Measurements from ENCODE around the gene ANKRD34A. TPM values are rescaled to one million over a fixed set of nuclear protein-coding genes. Genes with fewer than 3 reads are reported as not detected.

ANKRD34A gene
- total and polyA plus RNA-seq, 4 donors = 0.06 to 1.0 (median 0.46) TPM

DNA sequence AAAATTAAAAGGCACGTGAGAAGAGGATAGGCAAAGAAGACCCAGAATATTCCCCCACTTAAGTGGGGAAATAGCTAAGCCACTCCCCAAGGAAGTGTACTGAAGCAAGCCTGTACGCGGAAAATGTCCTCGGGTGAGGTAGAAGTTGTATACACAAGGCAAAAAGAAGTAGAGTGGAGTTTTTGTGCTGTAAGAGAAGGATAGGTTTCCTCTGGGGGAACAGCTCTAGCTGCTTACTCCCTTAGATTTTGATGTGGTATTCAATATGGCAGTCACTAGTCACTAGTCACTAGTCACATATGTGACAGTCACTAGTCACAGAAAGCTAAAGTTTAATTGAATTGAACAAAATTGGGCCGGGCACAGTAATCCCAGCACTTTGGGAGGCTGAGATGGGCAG, 24.4 kb upstream of the ANKRD34A start:
- no peaks in the 10 kb centered on the region for H3K9me3 ChIP-seq (ENCODE audit: control insufficient read depth in 4 of 4, insufficient read depth in 3 of 4, low read length in 3 of 4)
- no peak for ATAC-seq (ENCODE audit: insufficient read depth, low FRiP score)
- peak overlapping the region in 1 of 2 donors; percentile 34 for H3K27ac ChIP-seq (ENCODE audit: low read depth in 1 of 2, low read length in 1 of 2)
- no peak overlapping the region for H3K9ac ChIP-seq (ENCODE audit: insufficient read depth in 1 of 2, low read length in 2 of 2)
- H3K27me3 ChIP-seq (ENCODE audit: control insufficient read depth in 3 of 3, insufficient read depth in 3 of 3, low read length in 2 of 3) = no peaks in the 10 kb centered on the region
- TF ChIP-seq, protein P1, sequence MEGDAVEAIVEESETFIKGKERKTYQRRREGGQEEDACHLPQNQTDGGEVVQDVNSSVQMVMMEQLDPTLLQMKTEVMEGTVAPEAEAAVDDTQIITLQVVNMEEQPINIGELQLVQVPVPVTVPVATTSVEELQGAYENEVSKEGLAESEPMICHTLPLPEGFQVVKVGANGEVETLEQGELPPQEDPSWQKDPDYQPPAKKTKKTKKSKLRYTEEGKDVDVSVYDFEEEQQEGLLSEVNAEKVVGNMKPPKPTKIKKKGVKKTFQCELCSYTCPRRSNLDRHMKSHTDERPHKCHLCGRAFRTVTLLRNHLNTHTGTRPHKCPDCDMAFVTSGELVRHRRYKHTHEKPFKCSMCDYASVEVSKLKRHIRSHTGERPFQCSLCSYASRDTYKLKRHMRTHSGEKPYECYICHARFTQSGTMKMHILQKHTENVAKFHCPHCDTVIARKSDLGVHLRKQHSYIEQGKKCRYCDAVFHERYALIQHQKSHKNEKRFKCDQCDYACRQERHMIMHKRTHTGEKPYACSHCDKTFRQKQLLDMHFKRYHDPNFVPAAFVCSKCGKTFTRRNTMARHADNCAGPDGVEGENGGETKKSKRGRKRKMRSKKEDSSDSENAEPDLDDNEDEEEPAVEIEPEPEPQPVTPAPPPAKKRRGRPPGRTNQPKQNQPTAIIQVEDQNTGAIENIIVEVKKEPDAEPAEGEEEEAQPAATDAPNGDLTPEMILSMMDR (IDR thresholded peaks at IDR 0.05; ENCODE audit: control extremely low read depth, extremely low read depth) = no peak
- peaks cover 5 to 32% (median 12%) of the 10 kb centered on the region in 5 donors for H3K4me1 ChIP-seq (ENCODE audit: control insufficient read depth in 5 of 5, insufficient read depth in 5 of 5, low read length in 5 of 5)
- DNase-seq = no peak
- WGBS, 2 donors = 26 to 44% methylated on average over 5 of the region's 5 CpGs
- no peak overlapping the region for H3K4me3 ChIP-seq
- peaks cover 2 to 19% (median 12%) of the 10 kb centered on the region in 4 donors for H3K36me3 ChIP-seq (ENCODE audit: control insufficient read depth in 4 of 4, insufficient read depth in 4 of 4, low read length in 4 of 4)

DNA sequence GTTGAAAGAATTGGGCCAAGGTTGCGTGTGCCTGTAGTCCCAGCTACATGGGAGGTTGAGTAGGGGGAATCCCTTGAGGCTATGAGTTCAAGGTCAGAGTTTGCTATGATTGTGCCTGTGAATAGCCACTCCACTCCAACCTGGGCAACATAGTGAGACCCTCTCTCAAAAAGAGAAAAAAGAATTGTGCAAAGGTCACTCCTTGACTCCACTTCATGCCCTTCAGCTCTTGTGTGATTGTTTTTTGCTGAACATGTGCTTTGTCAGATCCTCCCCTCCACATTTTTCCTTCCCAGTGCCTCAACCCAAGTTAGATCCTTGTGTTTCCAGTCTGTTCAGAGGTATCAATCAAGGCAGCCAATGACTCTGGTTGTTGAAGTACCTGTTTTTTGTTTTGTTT, 23.6 kb upstream of the ANKRD34A start:
- ATAC-seq (ENCODE audit: insufficient read depth, low FRiP score) (no peak), DNase-seq (no peak)
- Histone ChIP-seq H3K36me3 (ENCODE audit: control insufficient read depth in 4 of 4, insufficient read depth in 4 of 4, low read length in 4 of 4) (peaks cover 0 to 11% (median 5%) of the 10 kb centered on the region in 4 donors), H3K4me3 (no peak overlapping the region), H3K27me3 (ENCODE audit: control insufficient read depth in 3 of 3, insufficient read depth in 3 of 3, low read length in 2 of 3) (no peaks in the 10 kb centered on the region), H3K27ac (ENCODE audit: low read depth in 1 of 2, low read length in 1 of 2) (peak overlapping the region in 1 of 2 donors; percentile 67), H3K9ac (ENCODE audit: insufficient read depth in 1 of 2, low read length in 2 of 2) (no peak overlapping the region), H3K4me1 (ENCODE audit: control insufficient read depth in 5 of 5, insufficient read depth in 5 of 5, low read length in 5 of 5) (peaks cover under 1 to 31% (median 9%) of the 10 kb centered on the region in 5 donors), H3K9me3 (ENCODE audit: control insufficient read depth in 4 of 4, insufficient read depth in 3 of 4, low read length in 3 of 4) (no peaks in the 10 kb centered on the region)
- 100% methylated on average over 1 of the region's 1 CpG for WGBS, 2 donors
- TF ChIP-seq, protein P1 (IDR thresholded peaks at IDR 0.05; ENCODE audit: control extremely low read depth, extremely low read depth) = no peak

DNA sequence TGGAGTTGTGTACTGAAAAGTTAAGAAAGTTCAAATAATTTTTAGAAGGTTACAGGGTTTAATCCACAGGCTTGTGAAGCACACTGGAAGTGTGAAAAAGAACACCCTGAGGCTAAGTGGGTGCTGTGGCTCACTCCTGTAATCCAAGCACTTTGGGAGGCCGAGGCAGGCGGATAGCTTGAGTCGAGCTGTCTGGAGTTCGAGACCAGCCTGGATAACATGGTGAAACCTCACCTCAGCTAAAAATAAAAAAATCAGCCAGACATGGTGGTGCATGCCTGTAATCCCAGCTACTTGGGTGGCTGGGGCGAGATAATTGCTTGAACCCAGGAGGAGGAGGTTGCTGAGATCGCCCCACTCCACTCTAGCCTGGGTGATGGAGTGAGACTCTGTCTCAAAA, 22.2 kb upstream of the ANKRD34A start:
- Histone ChIP-seq H3K9ac (ENCODE audit: insufficient read depth in 1 of 2, low read length in 2 of 2) (no peak overlapping the region), H3K9me3 (ENCODE audit: control insufficient read depth in 4 of 4, insufficient read depth in 3 of 4, low read length in 3 of 4) (no peaks in the 10 kb centered on the region), H3K27me3 (ENCODE audit: control insufficient read depth in 3 of 3, insufficient read depth in 3 of 3, low read length in 2 of 3) (no peaks in the 10 kb centered on the region), H3K27ac (ENCODE audit: low read depth in 1 of 2, low read length in 1 of 2) (peak overlapping the region; percentile 73 to 86), H3K4me1 (ENCODE audit: control insufficient read depth in 5 of 5, insufficient read depth in 5 of 5, low read length in 5 of 5) (peaks cover 0 to 44% (median 0%) of the 10 kb centered on the region in 5 donors), H3K36me3 (ENCODE audit: control insufficient read depth in 4 of 4, insufficient read depth in 4 of 4, low read length in 4 of 4) (no peaks in the 10 kb centered on the region), H3K4me3 (no peak overlapping the region)
- no peak for ATAC-seq (ENCODE audit: insufficient read depth, low FRiP score)
- WGBS, 2 donors = 91 to 96% methylated on average over 6 of the region's 6 CpGs
- TF ChIP-seq, protein P1 (IDR thresholded peaks at IDR 0.05; ENCODE audit: control extremely low read depth, extremely low read depth) = no peak
- no peak for DNase-seq

All from lung (tissue), 12 donors.